ENCODE results near the gene TTLL10. TPM values are rescaled to one million over a fixed set of nuclear protein-coding genes. Genes with fewer than 3 reads are reported as not detected.

Gene TTLL10
- total RNA-seq, 4 donors from 2014 or later, result not detected

DNA sequence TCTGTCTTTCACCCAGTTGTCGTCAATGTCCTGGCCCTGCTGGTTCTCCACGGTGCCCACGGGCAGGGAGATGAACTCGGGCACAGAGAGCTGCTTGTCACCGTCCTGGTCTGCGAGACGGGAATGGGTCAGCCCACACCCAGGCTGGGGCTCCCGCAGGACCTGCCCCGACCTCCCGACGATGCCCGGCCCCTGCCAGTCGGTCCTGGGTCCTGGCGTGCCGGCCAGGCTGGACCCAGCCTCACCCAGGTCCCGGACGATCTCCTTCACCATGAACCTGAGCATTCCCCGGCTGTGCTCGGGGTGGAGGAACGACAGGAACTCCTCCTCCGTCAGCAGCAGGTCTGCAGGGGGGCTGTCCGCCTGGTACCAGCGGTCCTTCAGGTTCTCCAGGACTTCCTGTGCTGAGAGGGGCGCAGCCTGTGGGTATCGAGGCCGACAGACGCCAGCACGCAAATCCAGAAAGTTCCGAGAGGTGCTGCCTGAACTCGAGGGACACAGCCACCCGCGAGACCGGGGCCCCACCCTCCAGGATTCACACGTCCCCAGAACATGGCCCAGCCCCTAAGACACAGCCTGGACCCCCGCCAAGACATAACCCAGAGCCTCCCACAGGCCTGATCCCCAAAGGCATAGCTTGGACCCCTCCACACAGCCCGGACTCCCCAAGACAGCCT lies 45.0 kb downstream of the TTLL10 start:
- 90 to 91% methylated on average over 32 to 36 of the region's 36 CpGs for WGBS, 2 donors
- no peak for DNase-seq (ENCODE audit: low spot score in 2 of 2)
- Histone ChIP-seq H3K27ac (no peak overlapping the region), H3K4me3 (no peak overlapping the region), H3K9me3 (no peaks in the 10 kb centered on the region), H3K27me3 (no peaks in the 10 kb centered on the region), H3K4me1 (peaks cover 0 to 15% (median 4%) of the 10 kb centered on the region in 4 donors), H3K36me3 (peaks cover 3 to 91% (median 11%) of the 10 kb centered on the region in 3 donors)
- no peak for TF ChIP-seq POLR2A (IDR thresholded peaks at IDR 0.05)
- no peak for TF ChIP-seq EP300 (IDR thresholded peaks at IDR 0.05)
- TF ChIP-seq, protein P1, sequence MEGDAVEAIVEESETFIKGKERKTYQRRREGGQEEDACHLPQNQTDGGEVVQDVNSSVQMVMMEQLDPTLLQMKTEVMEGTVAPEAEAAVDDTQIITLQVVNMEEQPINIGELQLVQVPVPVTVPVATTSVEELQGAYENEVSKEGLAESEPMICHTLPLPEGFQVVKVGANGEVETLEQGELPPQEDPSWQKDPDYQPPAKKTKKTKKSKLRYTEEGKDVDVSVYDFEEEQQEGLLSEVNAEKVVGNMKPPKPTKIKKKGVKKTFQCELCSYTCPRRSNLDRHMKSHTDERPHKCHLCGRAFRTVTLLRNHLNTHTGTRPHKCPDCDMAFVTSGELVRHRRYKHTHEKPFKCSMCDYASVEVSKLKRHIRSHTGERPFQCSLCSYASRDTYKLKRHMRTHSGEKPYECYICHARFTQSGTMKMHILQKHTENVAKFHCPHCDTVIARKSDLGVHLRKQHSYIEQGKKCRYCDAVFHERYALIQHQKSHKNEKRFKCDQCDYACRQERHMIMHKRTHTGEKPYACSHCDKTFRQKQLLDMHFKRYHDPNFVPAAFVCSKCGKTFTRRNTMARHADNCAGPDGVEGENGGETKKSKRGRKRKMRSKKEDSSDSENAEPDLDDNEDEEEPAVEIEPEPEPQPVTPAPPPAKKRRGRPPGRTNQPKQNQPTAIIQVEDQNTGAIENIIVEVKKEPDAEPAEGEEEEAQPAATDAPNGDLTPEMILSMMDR (IDR thresholded peaks at IDR 0.05), result no peak

DNA sequence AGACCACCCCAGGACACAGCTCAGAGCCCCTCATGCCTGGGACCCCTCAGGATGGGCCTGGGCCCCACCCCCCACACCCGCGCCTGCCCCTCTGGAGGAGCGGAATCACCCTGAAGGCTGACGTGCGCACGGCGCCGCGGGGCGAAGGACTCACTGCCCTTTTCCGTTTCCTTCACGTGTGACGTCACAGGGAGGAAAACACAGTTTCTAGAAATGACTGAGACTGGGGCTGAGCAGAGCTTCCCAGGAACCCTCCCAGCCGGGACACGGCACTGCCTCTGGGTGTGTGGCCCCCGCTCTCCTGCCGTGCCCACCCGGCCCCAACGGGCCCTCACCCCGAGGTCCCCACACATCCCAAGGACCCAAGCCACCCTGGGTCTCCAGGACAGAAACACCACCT lies 45.7 kb downstream of the TTLL10 start:
- no peak for TF ChIP-seq POLR2A (IDR thresholded peaks at IDR 0.05)
- TF ChIP-seq, protein P1 (IDR thresholded peaks at IDR 0.05), result no peak
- no peak for TF ChIP-seq EP300 (IDR thresholded peaks at IDR 0.05)
- no peak overlapping the region for H3K27ac ChIP-seq
- no peak overlapping the region for H3K4me3 ChIP-seq
- H3K27me3 ChIP-seq, result no peaks in the 10 kb centered on the region
- H3K36me3 ChIP-seq, result peaks cover 5 to 98% (median 11%) of the 10 kb centered on the region in 3 donors
- H3K4me1 ChIP-seq, result peaks cover 0 to 8% (median under 1%) of the 10 kb centered on the region in 4 donors
- H3K9me3 ChIP-seq, result no peaks in the 10 kb centered on the region
- 92 to 93% methylated on average over 19 to 20 of the region's 20 CpGs for WGBS, 2 donors
- DNase-seq (ENCODE audit: low spot score in 2 of 2), result no peak

DNA sequence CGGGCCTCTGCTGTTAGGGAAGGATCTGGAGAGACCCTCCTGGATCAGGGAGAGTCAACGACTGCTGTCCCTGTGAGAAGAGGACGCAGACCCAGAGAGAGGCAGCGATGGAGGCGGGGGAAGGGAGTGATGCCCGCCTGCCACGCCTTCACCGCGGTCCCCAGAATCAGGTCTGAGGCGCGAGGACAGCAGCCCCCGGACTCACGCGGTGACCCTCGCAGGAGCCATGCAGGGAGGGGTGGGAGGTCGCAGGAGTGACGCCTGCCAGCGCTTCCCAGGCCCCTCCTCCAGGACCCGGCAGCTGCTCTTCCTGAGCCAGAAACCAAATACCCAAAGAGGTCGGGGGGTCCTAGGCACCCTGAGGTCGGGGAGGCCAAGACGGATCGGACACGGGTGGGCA lies 46.5 kb downstream of the TTLL10 start:
- WGBS, 2 donors, result 84 to 89% methylated on average over 23 to 24 of the region's 24 CpGs
- H3K27me3 ChIP-seq, result no peaks in the 10 kb centered on the region
- no peak overlapping the region for H3K27ac ChIP-seq
- H3K36me3 ChIP-seq, result peaks cover 5 to 100% (median 11%) of the 10 kb centered on the region in 3 donors
- DNase-seq (ENCODE audit: low spot score in 2 of 2), result no peak
- TF ChIP-seq, protein P1 (IDR thresholded peaks at IDR 0.05), result no peak
- no peak for TF ChIP-seq POLR2A (IDR thresholded peaks at IDR 0.05)
- no peak for TF ChIP-seq EP300 (IDR thresholded peaks at IDR 0.05)
- H3K4me1 ChIP-seq, result no peaks in the 10 kb centered on the region
- H3K9me3 ChIP-seq, result no peaks in the 10 kb centered on the region
- no peak overlapping the region for H3K4me3 ChIP-seq

DNA sequence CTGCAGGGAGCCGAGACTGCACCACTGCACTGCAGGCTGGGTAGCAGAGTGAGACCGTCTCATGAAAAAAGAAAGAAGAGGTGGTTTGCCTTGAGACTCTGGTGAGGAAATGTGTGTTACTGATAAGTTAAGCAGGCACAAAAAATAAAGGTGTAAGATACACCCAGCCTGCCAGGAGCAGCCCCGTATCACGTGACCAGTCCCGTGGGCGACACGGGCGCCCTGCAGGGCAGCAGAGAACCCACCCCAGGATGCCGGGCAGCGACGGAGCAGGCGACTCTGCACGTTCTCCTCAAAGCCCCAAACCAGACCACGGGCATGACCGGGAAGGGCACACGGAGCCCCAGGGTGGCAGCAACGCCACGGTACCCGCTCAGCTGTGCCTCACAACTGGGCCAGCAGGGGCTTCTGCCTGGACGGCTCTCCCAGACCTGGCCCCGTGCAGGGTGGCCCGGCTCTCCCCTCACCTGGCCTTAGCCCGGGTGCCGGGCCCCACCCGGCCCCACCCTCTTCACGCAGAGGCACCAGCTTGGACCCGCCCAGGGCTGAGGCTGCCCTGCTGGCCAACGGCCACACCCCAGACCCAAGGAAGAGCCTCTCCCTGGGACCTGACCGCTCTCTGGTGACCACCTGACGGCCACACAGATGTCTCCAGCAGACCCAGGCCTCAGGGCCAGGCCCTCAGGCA lies 48.4 kb downstream of the TTLL10 start:
- peaks cover 5 to 100% (median 12%) of the 10 kb centered on the region in 3 donors for H3K36me3 ChIP-seq

More for the DNA sequence above, 48.4 kb downstream of the TTLL10 start:
- no peaks in the 10 kb centered on the region for H3K27me3 ChIP-seq
- no peaks in the 10 kb centered on the region for H3K9me3 ChIP-seq
- DNase-seq (ENCODE audit: low spot score in 2 of 2), result no peak
- no peaks in the 10 kb centered on the region for H3K4me1 ChIP-seq
- H3K27ac ChIP-seq, result no peak overlapping the region
- H3K4me3 ChIP-seq, result no peak overlapping the region
- 86 to 90% methylated on average over 19 of the region's 30 CpGs for WGBS, 2 donors
- no peak for TF ChIP-seq EP300 (IDR thresholded peaks at IDR 0.05)
- TF ChIP-seq, protein P1 (IDR thresholded peaks at IDR 0.05), result no peak
- no peak for TF ChIP-seq POLR2A (IDR thresholded peaks at IDR 0.05)

Data from tibial nerve (tissue), 4 donors.